Epithelial cell of esophagus (primary cell): ENCODE measurements around the gene PRKCZ.

Source experiments
- DNase-seq: peaks from one replicate; pipeline ENCODE4 v3.0.0; 2010; ENCODE audit warnings: low read depth
- H3K4me3 ChIP-seq: 2 replicates; pipeline ENCODE4 v1.5.1; 2011; ENCODE audit warnings: mild to moderate bottlenecking, low read length, control low read depth
- CTCF ChIP-seq: IDR thresholded peaks from 2 replicates; pipeline ENCODE4 v1.5.1; 2011; ENCODE audit warnings: low read depth, mild to moderate bottlenecking, low read length, control low read depth, inconsistent platforms; ENCODE audit not compliant: insufficient read depth; ENCODE audit errors: missing control alignments

The PRKCZ gene

DNA sequence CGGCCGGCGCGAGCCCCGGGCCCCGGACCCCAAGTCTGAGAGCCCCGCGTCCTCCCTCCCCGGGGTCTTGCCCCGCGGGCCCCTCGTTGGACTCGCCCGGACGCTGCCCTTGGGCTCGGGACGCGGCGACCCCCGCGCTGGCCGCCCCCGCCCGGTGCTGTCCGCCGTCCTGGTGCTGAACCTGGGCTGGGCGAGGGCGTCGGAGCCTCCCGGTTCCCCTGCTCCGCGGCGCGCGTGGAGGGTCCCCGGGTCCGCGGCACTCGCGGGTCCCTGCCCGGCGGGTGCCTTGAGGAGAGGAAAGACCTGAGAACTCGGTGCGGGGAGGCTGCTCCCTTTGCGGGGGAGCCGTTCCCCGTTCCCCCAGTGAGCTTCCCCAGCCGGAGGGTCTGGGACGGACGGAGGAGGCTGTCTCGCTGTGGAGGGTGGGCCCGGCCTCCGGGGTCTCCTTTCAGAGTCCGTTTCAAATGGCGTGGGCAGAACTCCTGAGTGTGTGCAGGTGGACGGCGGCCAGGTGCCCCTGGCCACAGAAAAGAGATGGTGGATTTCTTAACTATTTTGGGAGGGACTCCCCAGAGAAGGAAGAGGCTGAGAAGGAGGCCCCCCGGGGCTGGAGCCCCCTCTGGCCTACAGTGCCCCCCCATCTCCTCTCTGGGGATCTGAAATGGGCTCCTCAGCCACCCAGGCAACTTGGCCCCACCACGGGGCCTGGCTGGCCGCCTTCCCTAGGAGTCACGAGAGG lies 30.5 kb upstream of the PRKCZ start:
- TF ChIP-seq CTCF = no peak

GRCh38 chr1:2020310-2020655 lies 29.9 kb upstream of the PRKCZ start:
- TF ChIP-seq CTCF = no peak
- no peak for DNase-seq
- no peak overlapping the region for H3K4me3 ChIP-seq

More for the DNA sequence above, 30.5 kb upstream of the PRKCZ start:
- no peak overlapping the region for H3K4me3 ChIP-seq
- DNase-seq = no peak

GRCh38 chr1:2021550-2021949 lies 28.7 kb upstream of the PRKCZ start:
- TF ChIP-seq CTCF = no peak
- H3K4me3 ChIP-seq = no peak overlapping the region
- DNase-seq = no peak

GRCh38 chr1:2022063-2022770 lies 28.0 kb upstream of the PRKCZ start:
- no peak overlapping the region for H3K4me3 ChIP-seq
- no peak for TF ChIP-seq CTCF
- no peak for DNase-seq

GRCh38 chr1:2023187-2023586 lies 27.0 kb upstream of the PRKCZ start:
- H3K4me3 ChIP-seq = no peak overlapping the region
- no peak for DNase-seq

GRCh38 chr1:2024451-2024850 lies 25.8 kb upstream of the PRKCZ start:
- TF ChIP-seq CTCF = no peak
- DNase-seq = no peak

More at GRCh38 chr1:2023187-2023586, 27.0 kb upstream of the PRKCZ start:
- TF ChIP-seq CTCF = no peak

More at GRCh38 chr1:2024451-2024850, 25.8 kb upstream of the PRKCZ start:
- H3K4me3 ChIP-seq = no peak overlapping the region
